ENCODE measurements around the gene MEGF11.

Gene MEGF11

GRCh38 chr15:66161575-66162118, 91.9 kb downstream of the MEGF11 start:
- no peak for DNase-seq
- Histone ChIP-seq H4K8ac (ENCODE audit: low read depth, low read length) (no peak overlapping the region), H2BK15ac (replicated peaks; ENCODE audit: low read depth) (no peak overlapping the region), H4K5ac (ENCODE audit: low read length) (no peak overlapping the region), H3K4me1 (ENCODE audit: control insufficient read depth, low read depth, low read length) (no peaks in the 10 kb centered on the region), H3K79me1 (ENCODE audit: low read length) (no peaks in the 10 kb centered on the region), H2BK120ac (ENCODE audit: low read depth, low read length) (no peak overlapping the region), H3K9ac (ENCODE audit: low read length) (no peak overlapping the region), H3K4ac (ENCODE audit: low read depth, low read length) (no peak overlapping the region), H3K56ac (ENCODE audit: low read length) (no peak overlapping the region), H3K4me3 (ENCODE audit: low read length) (no peak overlapping the region), H3K27me3 (ENCODE audit: insufficient read depth, low read length, poor library complexity) (no peaks in the 10 kb centered on the region), H3K36me3 (ENCODE audit: control insufficient read depth, insufficient read depth, low read length) (no peaks in the 10 kb centered on the region), H2BK5ac (ENCODE audit: low read length) (no peak overlapping the region), H3K27ac (ENCODE audit: low read depth, low read length) (no peak overlapping the region), H3K4me2 (ENCODE audit: low read length) (no peak overlapping the region), H3K23ac (ENCODE audit: low read length) (no peak overlapping the region), H3K79me2 (ENCODE audit: control insufficient read depth, insufficient read depth, low read length) (no peaks in the 10 kb centered on the region), H3K18ac (ENCODE audit: low read length) (no peak overlapping the region), H2AK5ac (ENCODE audit: low read length) (no peak overlapping the region)
- WGBS (ENCODE audit: extremely low coverage, insufficient coverage, low lambda C conversion rate): no CpG with 5 or more reads among the region's 5 CpGs

- DNase-seq: no peak
- Histone ChIP-seq H3K4me3 (ENCODE audit: low read length) (no peak overlapping the region), H4K5ac (ENCODE audit: low read length) (no peak overlapping the region), H3K4me2 (ENCODE audit: low read length) (no peak overlapping the region), H3K79me1 (ENCODE audit: low read length) (no peaks in the 10 kb centered on the region), H3K56ac (ENCODE audit: low read length) (no peak overlapping the region), H2BK5ac (ENCODE audit: low read length) (no peak overlapping the region), H3K79me2 (ENCODE audit: control insufficient read depth, insufficient read depth, low read length) (no peaks in the 10 kb centered on the region), H3K27ac (ENCODE audit: low read depth, low read length) (no peak overlapping the region), H3K4me1 (ENCODE audit: control insufficient read depth, low read depth, low read length) (no peaks in the 10 kb centered on the region), H3K9ac (ENCODE audit: low read length) (no peak overlapping the region), H2AK5ac (ENCODE audit: low read length) (no peak overlapping the region), H3K18ac (ENCODE audit: low read length) (no peak overlapping the region), H3K23ac (ENCODE audit: low read length) (no peak overlapping the region), H3K4ac (ENCODE audit: low read depth, low read length) (no peak overlapping the region), H4K8ac (ENCODE audit: low read depth, low read length) (no peak overlapping the region), H3K27me3 (ENCODE audit: insufficient read depth, low read length, poor library complexity) (no peaks in the 10 kb centered on the region), H2BK15ac (replicated peaks; ENCODE audit: low read depth) (no peak overlapping the region), H2BK120ac (ENCODE audit: low read depth, low read length) (no peak overlapping the region), H3K36me3 (ENCODE audit: control insufficient read depth, insufficient read depth, low read length) (no peaks in the 10 kb centered on the region)
- WGBS (ENCODE audit: extremely low coverage, insufficient coverage, low lambda C conversion rate): no CpG with 5 or more reads among the region's 4 CpGs
Measured at GRCh38 chr15:66161108-66161507, 92.4 kb downstream of the MEGF11 start.

GRCh38 chr15:66157507-66157906, 96.0 kb downstream of the MEGF11 start:
- Histone ChIP-seq H3K27me3 (ENCODE audit: insufficient read depth, low read length, poor library complexity) (no peaks in the 10 kb centered on the region), H2AK5ac (ENCODE audit: low read length) (no peak overlapping the region), H4K8ac (ENCODE audit: low read depth, low read length) (no peak overlapping the region), H3K4me1 (ENCODE audit: control insufficient read depth, low read depth, low read length) (no peaks in the 10 kb centered on the region), H3K27ac (ENCODE audit: low read depth, low read length) (no peak overlapping the region), H3K23ac (ENCODE audit: low read length) (no peak overlapping the region), H3K18ac (ENCODE audit: low read length) (no peak overlapping the region), H4K5ac (ENCODE audit: low read length) (no peak overlapping the region), H3K79me2 (ENCODE audit: control insufficient read depth, insufficient read depth, low read length) (no peaks in the 10 kb centered on the region), H2BK120ac (ENCODE audit: low read depth, low read length) (no peak overlapping the region), H2BK5ac (ENCODE audit: low read length) (no peak overlapping the region), H2BK15ac (replicated peaks; ENCODE audit: low read depth) (no peak overlapping the region), H3K79me1 (ENCODE audit: low read length) (no peaks in the 10 kb centered on the region), H3K4ac (ENCODE audit: low read depth, low read length) (no peak overlapping the region), H3K4me2 (ENCODE audit: low read length) (no peak overlapping the region), H3K9ac (ENCODE audit: low read length) (no peak overlapping the region), H3K36me3 (ENCODE audit: control insufficient read depth, insufficient read depth, low read length) (no peaks in the 10 kb centered on the region), H3K56ac (ENCODE audit: low read length) (no peak overlapping the region), H3K4me3 (ENCODE audit: low read length) (no peak overlapping the region)
- no CpG with 5 or more reads among the region's 2 CpGs for WGBS (ENCODE audit: extremely low coverage, insufficient coverage, low lambda C conversion rate)
- DNase-seq: no peak

- no CpG with 5 or more reads among the region's 10 CpGs for WGBS (ENCODE audit: extremely low coverage, insufficient coverage, low lambda C conversion rate)
- no peak overlapping the region for H3K4ac ChIP-seq (ENCODE audit: low read depth, low read length)
Measured at GRCh38 chr15:66156310-66156975, 97.1 kb downstream of the MEGF11 start.

GRCh38 chr15:66155065-66155464, 98.5 kb downstream of the MEGF11 start:
- Histone ChIP-seq H3K56ac (ENCODE audit: low read length) (no peak overlapping the region), H3K9ac (ENCODE audit: low read length) (no peak overlapping the region), H4K5ac (ENCODE audit: low read length) (no peak overlapping the region), H3K27ac (ENCODE audit: low read depth, low read length) (no peak overlapping the region), H3K4me3 (ENCODE audit: low read length) (no peak overlapping the region), H2BK120ac (ENCODE audit: low read depth, low read length) (no peak overlapping the region), H3K4me1 (ENCODE audit: control insufficient read depth, low read depth, low read length) (peaks cover 3% of the 10 kb centered on the region), H3K4me2 (ENCODE audit: low read length) (no peak overlapping the region), H2AK5ac (ENCODE audit: low read length) (no peak overlapping the region), H4K8ac (ENCODE audit: low read depth, low read length) (no peak overlapping the region), H3K4ac (ENCODE audit: low read depth, low read length) (no peak overlapping the region), H3K27me3 (ENCODE audit: insufficient read depth, low read length, poor library complexity) (no peaks in the 10 kb centered on the region), H2BK15ac (replicated peaks; ENCODE audit: low read depth) (no peak overlapping the region), H3K23ac (ENCODE audit: low read length) (no peak overlapping the region), H3K36me3 (ENCODE audit: control insufficient read depth, insufficient read depth, low read length) (no peaks in the 10 kb centered on the region), H3K79me2 (ENCODE audit: control insufficient read depth, insufficient read depth, low read length) (no peaks in the 10 kb centered on the region), H2BK5ac (ENCODE audit: low read length) (no peak overlapping the region), H3K18ac (ENCODE audit: low read length) (no peak overlapping the region), H3K79me1 (ENCODE audit: low read length) (no peaks in the 10 kb centered on the region)
- WGBS (ENCODE audit: extremely low coverage, insufficient coverage, low lambda C conversion rate): no CpG with 5 or more reads among the region's 5 CpGs
- DNase-seq: no peak

More at GRCh38 chr15:66156310-66156975, 97.1 kb downstream of the MEGF11 start:
- no peak for DNase-seq
- H3K79me1 ChIP-seq (ENCODE audit: low read length): no peaks in the 10 kb centered on the region
- H3K36me3 ChIP-seq (ENCODE audit: control insufficient read depth, insufficient read depth, low read length): no peaks in the 10 kb centered on the region
- H3K9ac ChIP-seq (ENCODE audit: low read length): no peak overlapping the region
- no peak overlapping the region for H3K4me2 ChIP-seq (ENCODE audit: low read length)
- no peak overlapping the region for H3K27ac ChIP-seq (ENCODE audit: low read depth, low read length)
- no peak overlapping the region for H4K5ac ChIP-seq (ENCODE audit: low read length)
- no peak overlapping the region for H3K18ac ChIP-seq (ENCODE audit: low read length)
- H3K4me1 ChIP-seq (ENCODE audit: control insufficient read depth, low read depth, low read length): no peaks in the 10 kb centered on the region
- H2BK15ac ChIP-seq (replicated peaks; ENCODE audit: low read depth): no peak overlapping the region
- no peaks in the 10 kb centered on the region for H3K79me2 ChIP-seq (ENCODE audit: control insufficient read depth, insufficient read depth, low read length)
- no peak overlapping the region for H2BK5ac ChIP-seq (ENCODE audit: low read length)
- H3K56ac ChIP-seq (ENCODE audit: low read length): no peak overlapping the region
- no peak overlapping the region for H2AK5ac ChIP-seq (ENCODE audit: low read length)
- no peak overlapping the region for H3K23ac ChIP-seq (ENCODE audit: low read length)
- H4K8ac ChIP-seq (ENCODE audit: low read depth, low read length): no peak overlapping the region
- H2BK120ac ChIP-seq (ENCODE audit: low read depth, low read length): no peak overlapping the region
- H3K27me3 ChIP-seq (ENCODE audit: insufficient read depth, low read length, poor library complexity): no peaks in the 10 kb centered on the region
- no peak overlapping the region for H3K4me3 ChIP-seq (ENCODE audit: low read length)

GRCh38 chr15:66154581-66154980, 99.0 kb downstream of the MEGF11 start:
- Histone ChIP-seq H3K27ac (ENCODE audit: low read depth, low read length) (no peak overlapping the region), H2BK5ac (ENCODE audit: low read length) (no peak overlapping the region), H3K23ac (ENCODE audit: low read length) (no peak overlapping the region), H3K36me3 (ENCODE audit: control insufficient read depth, insufficient read depth, low read length) (no peaks in the 10 kb centered on the region), H3K79me1 (ENCODE audit: low read length) (no peaks in the 10 kb centered on the region), H4K5ac (ENCODE audit: low read length) (no peak overlapping the region), H3K4ac (ENCODE audit: low read depth, low read length) (no peak overlapping the region), H4K8ac (ENCODE audit: low read depth, low read length) (no peak overlapping the region), H2AK5ac (ENCODE audit: low read length) (no peak overlapping the region), H3K9ac (ENCODE audit: low read length) (no peak overlapping the region), H3K79me2 (ENCODE audit: control insufficient read depth, insufficient read depth, low read length) (no peaks in the 10 kb centered on the region), H3K4me3 (ENCODE audit: low read length) (no peak overlapping the region), H2BK15ac (replicated peaks; ENCODE audit: low read depth) (no peak overlapping the region), H3K56ac (ENCODE audit: low read length) (no peak overlapping the region), H3K4me1 (ENCODE audit: control insufficient read depth, low read depth, low read length) (peaks cover 3% of the 10 kb centered on the region), H3K4me2 (ENCODE audit: low read length) (no peak overlapping the region), H3K27me3 (ENCODE audit: insufficient read depth, low read length, poor library complexity) (no peaks in the 10 kb centered on the region), H3K18ac (ENCODE audit: low read length) (no peak overlapping the region), H2BK120ac (ENCODE audit: low read depth, low read length) (no peak overlapping the region)
- no CpG with 5 or more reads among the region's 4 CpGs for WGBS (ENCODE audit: extremely low coverage, insufficient coverage, low lambda C conversion rate)
- no peak for DNase-seq
